Fibroblast of the aortic adventitia (primary cell): ENCODE data around the gene VSTM4. TPM values are rescaled to one million over a fixed set of nuclear protein-coding genes. Genes with fewer than 3 reads are reported as not detected.

ENCODE experiments used
- DNase-seq: peaks from one replicate; pipeline ENCODE4 v3.0.0-alpha.2; 2010; ENCODE audit warnings: low read depth
- H3K4me3 ChIP-seq: 2 replicates; pipeline ENCODE4 v1.5.1; 2011; ENCODE audit warnings: low read depth, mild to moderate bottlenecking, control low read depth, low read length, moderate library complexity
- total RNA-seq: library from RNA; depleted of rRNA; stranded (reverse); fragments of >200 nt; gene quantifications from 2 replicates; pipeline ENCODE4 v1.2.3, GENCODE V29; 2012; ENCODE audit warnings: low replicate concordance
- TF ChIP-seq, protein P1 (sequence below): IDR thresholded peaks from 2 replicates; pipeline ENCODE4 v1.5.1; 2011; ENCODE audit warnings: mild to moderate bottlenecking, low read length, control low read depth, inconsistent platforms; ENCODE audit not compliant: insufficient read depth

VSTM4 gene
- total RNA-seq, 1 donor = 6.5 TPM

DNA sequence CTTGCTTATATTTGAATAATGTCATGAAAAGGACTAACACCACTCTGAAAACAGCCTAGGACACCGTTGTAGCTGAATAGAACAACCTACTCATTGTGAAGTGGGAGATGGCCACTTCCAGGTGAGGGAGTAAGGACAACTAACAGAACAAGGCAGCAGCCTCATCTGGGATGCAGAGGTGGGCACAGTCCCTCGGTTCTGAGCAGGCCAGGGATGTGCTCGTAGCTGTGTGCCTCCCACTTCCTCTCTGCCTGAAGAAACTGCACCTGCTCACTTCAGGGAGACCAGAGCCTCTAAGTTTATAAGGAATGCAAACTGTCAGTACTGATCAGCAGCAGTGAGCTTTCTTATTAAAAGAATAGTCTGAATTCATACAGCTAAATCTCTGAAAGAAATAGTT lies 2.5 kb downstream of the VSTM4 start:
- TF ChIP-seq, protein P1, sequence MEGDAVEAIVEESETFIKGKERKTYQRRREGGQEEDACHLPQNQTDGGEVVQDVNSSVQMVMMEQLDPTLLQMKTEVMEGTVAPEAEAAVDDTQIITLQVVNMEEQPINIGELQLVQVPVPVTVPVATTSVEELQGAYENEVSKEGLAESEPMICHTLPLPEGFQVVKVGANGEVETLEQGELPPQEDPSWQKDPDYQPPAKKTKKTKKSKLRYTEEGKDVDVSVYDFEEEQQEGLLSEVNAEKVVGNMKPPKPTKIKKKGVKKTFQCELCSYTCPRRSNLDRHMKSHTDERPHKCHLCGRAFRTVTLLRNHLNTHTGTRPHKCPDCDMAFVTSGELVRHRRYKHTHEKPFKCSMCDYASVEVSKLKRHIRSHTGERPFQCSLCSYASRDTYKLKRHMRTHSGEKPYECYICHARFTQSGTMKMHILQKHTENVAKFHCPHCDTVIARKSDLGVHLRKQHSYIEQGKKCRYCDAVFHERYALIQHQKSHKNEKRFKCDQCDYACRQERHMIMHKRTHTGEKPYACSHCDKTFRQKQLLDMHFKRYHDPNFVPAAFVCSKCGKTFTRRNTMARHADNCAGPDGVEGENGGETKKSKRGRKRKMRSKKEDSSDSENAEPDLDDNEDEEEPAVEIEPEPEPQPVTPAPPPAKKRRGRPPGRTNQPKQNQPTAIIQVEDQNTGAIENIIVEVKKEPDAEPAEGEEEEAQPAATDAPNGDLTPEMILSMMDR = no peak
- DNase-seq = no peak
- H3K4me3 ChIP-seq = no peak overlapping the region

DNA sequence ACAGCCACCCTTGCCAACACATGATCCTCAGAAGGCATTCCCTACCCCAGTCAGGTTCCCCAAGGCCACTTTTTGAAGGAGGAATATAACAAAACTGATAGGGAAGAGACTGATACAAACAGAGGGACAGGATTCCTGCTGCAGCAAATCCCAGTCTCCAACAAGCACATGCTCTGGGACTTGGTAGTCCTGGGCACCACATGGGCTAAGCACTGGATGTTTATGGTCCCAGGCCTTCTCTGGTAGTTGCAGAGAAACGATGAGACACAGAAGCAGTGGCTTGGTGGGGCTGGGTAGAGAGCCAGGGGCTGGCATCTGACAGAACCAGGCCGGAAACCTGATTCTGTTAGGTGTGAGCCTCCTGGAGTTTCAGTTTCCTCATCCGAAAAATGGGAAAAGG lies 3.2 kb downstream of the VSTM4 start:
- no peak for DNase-seq
- TF ChIP-seq, protein P1 = no peak
- H3K4me3 ChIP-seq = no peak overlapping the region

DNA sequence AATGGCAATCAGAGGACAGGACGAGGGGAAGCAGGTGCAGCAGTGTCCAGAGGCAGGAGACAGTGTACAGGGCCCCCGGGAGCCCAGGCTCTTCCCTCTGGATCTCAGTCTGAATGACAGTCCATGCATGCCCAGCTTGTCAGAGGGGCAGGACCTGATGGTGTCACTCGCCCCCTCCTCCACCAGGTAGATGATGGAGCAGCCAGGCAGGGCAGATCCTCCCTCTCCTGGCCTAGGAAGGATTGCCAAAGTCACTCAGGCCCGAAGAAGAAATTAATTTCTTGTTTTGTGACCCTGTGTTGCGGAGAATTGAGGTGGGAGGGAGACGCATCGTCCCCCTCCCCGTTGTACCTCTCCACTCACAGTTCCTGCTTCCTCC lies 4.0 kb downstream of the VSTM4 start:
- no peak for DNase-seq
- H3K4me3 ChIP-seq = no peak overlapping the region
- TF ChIP-seq, protein P1 = no peak

DNA sequence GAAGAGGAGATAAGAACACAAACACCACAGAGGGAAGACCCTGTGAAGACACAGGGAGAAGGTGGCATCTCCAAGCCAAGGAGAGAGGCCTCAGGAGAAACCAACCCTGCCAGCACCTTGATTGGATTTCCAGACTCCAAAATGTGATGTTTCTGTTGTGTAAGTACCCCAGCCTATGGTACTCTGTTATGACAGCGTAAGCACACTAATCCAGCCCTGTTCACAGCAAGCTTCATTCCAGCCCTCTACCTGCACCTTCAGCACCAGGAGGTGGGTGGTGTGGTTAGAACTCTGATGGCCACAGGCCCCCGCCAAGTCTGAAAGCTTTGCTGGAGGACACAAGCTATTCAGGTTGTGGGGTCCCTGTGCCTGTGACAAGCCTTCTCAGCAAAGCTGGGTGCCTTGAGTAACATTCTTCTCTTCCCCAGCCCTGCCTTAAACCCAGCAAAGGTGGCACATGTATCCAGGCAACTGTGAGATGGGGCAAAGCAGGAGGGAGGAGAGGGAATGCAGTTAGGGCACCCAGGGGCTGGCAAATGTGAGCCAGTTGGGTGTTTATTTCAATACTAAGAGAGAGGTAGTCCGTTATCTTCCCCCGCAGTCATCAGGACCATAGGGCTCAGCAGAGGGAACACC lies 4.5 kb downstream of the VSTM4 start:
- no peak overlapping the region for H3K4me3 ChIP-seq
- TF ChIP-seq, protein P1 = no peak
- no peak for DNase-seq

DNA sequence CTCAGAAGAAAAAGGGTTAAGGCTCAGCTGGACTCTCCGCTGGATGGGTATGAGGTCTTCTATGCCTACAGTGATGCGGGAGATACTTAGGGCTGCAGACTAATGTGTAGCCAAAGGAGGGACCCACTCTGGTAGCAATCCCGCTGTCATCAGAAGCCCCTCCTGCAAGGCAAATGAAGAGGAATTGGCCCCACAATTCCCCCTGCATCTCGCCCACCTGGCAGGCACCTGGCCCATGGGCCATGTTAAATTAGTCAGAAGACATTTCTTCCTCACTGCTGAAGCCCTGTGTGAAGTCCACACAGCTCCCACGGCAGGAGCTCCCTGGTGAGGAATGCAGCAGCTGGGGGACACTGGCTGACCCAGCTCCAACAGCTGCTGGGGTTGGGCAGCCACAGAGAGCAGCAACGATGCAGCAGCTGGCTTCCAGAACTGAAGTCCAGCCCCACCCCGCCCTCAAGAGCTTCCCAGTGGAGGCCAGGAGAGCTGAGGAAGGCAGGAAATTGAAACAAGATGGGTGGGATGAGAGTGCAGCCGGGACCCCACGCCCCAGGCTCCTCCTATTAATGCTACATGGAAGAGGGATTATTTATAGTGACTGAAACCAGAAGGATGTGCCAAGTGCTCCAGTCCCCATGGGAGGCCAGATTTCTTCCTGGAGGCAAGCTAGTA lies 5.5 kb downstream of the VSTM4 start:
- DNase-seq = peak; percentile 86
- TF ChIP-seq, protein P1 = no peak
- no peak overlapping the region for H3K4me3 ChIP-seq

DNA sequence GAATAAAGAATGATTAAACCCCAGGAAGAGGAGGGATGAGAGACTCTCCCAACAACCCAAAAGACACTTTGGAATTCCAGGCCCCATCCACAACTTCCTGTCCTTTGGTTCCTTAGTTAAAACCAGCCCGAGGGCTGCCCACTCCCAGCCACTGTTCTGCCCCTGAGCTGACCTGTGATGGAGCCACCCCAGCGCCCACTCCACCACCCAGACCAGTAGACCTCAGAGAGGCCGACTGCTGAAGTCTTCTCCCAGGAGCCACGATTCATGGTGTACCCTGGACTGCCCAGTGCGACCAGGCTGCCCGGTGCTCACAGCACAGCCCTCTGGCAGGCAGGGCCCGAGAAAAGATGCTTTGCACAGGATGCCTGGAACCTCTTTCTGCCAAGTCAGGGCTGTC lies 6.7 kb downstream of the VSTM4 start:
- DNase-seq = no peak
- TF ChIP-seq, protein P1 = no peak
- no peak overlapping the region for H3K4me3 ChIP-seq

DNA sequence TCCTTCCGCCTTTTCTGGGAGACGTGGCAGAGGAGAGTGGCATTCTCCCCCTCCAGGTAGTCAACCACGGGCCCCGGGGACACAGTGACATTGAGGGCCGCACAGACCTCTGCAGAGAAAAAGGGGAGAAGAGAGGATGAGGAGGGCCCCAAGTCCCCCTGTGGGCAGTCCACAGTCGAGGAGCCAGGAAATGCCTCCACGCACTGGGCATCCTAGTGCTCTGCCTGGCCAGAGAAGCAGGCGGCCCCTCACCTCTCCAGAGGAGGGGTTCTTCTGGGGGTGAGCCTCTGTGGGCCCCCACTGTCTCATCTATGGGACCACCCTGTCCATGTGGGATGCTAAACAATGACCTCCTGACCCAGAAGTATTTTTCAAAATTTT lies 7.4 kb downstream of the VSTM4 start:
- TF ChIP-seq, protein P1 = no peak
- DNase-seq = no peak
- no peak overlapping the region for H3K4me3 ChIP-seq
